GM19372 (cell line): ENCODE results near the gene RIOK1.
A peak's percentile ranks its signal among the peaks of the same experiment; 100 is the strongest.
"Not testable (repeated sequence)": the region's sequence is repeated elsewhere in the genome, so short reads cannot be mapped to it uniquely, and the experiment has no call there.

Source experiments
- ATAC-seq: cut with Tn5 transposase; IDR thresholded peaks from one replicate; pipeline ENCODE4 v1.9.1; 2021; ENCODE audit warnings: mild to moderate bottlenecking, low read depth, moderate library complexity; ENCODE audit not compliant: unreplicated experiment

RIOK1 gene

GRCh38 chr6:7389451-7390225, at the start of gene RIOK1, which contains the start of gene CAGE1:
RIOK1 (plus strand) TSS chr6:7389808; CDS start chr6:7390003, 195 bp downstream.
CAGE1 (minus strand) TSS chr6:7389742; CDS start chr6:7387173, 2,569 bp downstream.
- ATAC-seq = peak; percentile 95

- ATAC-seq = no peak
Observed at GRCh38 chr6:7341271-7341670, 48.3 kb upstream of the RIOK1 start.

GRCh38 chr6:7341989-7342742, 47.4 kb upstream of the RIOK1 start:
- ATAC-seq = no peak

- no peak for ATAC-seq
Observed at GRCh38 chr6:7343546-7344475, 45.8 kb upstream of the RIOK1 start.

GRCh38 chr6:7344773-7345450, 44.7 kb upstream of the RIOK1 start:
- not testable (repeated sequence) for ATAC-seq

- ATAC-seq = not testable (repeated sequence)
Observed at GRCh38 chr6:7347551-7347997, 42.0 kb upstream of the RIOK1 start.

GRCh38 chr6:7350591-7350990, 39.0 kb upstream of the RIOK1 start:
- ATAC-seq = not testable (repeated sequence)

- not testable (repeated sequence) for ATAC-seq
Observed at GRCh38 chr6:7351916-7352315, 37.7 kb upstream of the RIOK1 start.

- ATAC-seq = no peak
Observed at GRCh38 chr6:7367408-7367807, 22.2 kb upstream of the RIOK1 start.

GRCh38 chr6:7373739-7374138, 15.9 kb upstream of the RIOK1 start:
- no peak for ATAC-seq

- ATAC-seq = no peak
Observed at GRCh38 chr6:7377961-7378360, 11.6 kb upstream of the RIOK1 start.

- no peak for ATAC-seq
Observed at GRCh38 chr6:7378740-7379139, 10.9 kb upstream of the RIOK1 start.

- ATAC-seq = no peak
Observed at GRCh38 chr6:7381092-7381491, 8.5 kb upstream of the RIOK1 start.

- ATAC-seq = no peak
Observed at GRCh38 chr6:7389162-7389450, 502 bp upstream of the RIOK1 start.

GRCh38 chr6:7390226-7390878, 744 bp downstream of the RIOK1 start:
- no peak for ATAC-seq

GRCh38 chr6:7391151-7391550, 1.5 kb downstream of the RIOK1 start:
- no peak for ATAC-seq

GRCh38 chr6:7392402-7392801, 2.8 kb downstream of the RIOK1 start:
- no peak for ATAC-seq

- ATAC-seq = no peak
Observed at GRCh38 chr6:7401075-7401474, 11.5 kb downstream of the RIOK1 start.

GRCh38 chr6:7402716-7403115, 13.1 kb downstream of the RIOK1 start:
- no peak for ATAC-seq

GRCh38 chr6:7404546-7404945, 14.9 kb downstream of the RIOK1 start:
- ATAC-seq = no peak
